Measurements from ENCODE around the gene SYT8.
A peak's percentile ranks its signal among the peaks of the same experiment; 100 is the strongest.

SYT8 gene

GRCh38 chr11:1827095-1827813 is 7.5 kb upstream of the SYT8 start:
- Histone ChIP-seq H3K9me3 (ENCODE audit: control insufficient read depth, insufficient read depth, low read length) (no peaks in the 10 kb centered on the region), H3K27me3 (ENCODE audit: control insufficient read depth, insufficient read depth, low read length) (no peaks in the 10 kb centered on the region), H3K4me3 (ENCODE audit: low read depth, low read length) (no peak overlapping the region), H3K27ac (ENCODE audit: low read depth, low read length) (no peak overlapping the region), H3K9ac (ENCODE audit: low read depth, low read length) (no peak overlapping the region), H3K36me3 (ENCODE audit: control insufficient read depth, insufficient read depth, low read length) (no peaks in the 10 kb centered on the region), H3K4me1 (ENCODE audit: control insufficient read depth, insufficient read depth, low read length) (no peaks in the 10 kb centered on the region)

GRCh38 chr11:1827931-1828330 is 6.9 kb upstream of the SYT8 start:
- H3K9ac ChIP-seq (ENCODE audit: low read depth, low read length) = no peak overlapping the region
- peaks cover 1% of the 10 kb centered on the region; the same call in 1 of the 2 replicates for H3K27me3 ChIP-seq (ENCODE audit: control insufficient read depth, insufficient read depth, low read length)
- no peaks in the 10 kb centered on the region for H3K36me3 ChIP-seq (ENCODE audit: control insufficient read depth, insufficient read depth, low read length)
- no peak overlapping the region for H3K27ac ChIP-seq (ENCODE audit: low read depth, low read length)
- no peak overlapping the region for H3K4me3 ChIP-seq (ENCODE audit: low read depth, low read length)
- no peaks in the 10 kb centered on the region for H3K4me1 ChIP-seq (ENCODE audit: control insufficient read depth, insufficient read depth, low read length)
- H3K9me3 ChIP-seq (ENCODE audit: control insufficient read depth, insufficient read depth, low read length) = no peaks in the 10 kb centered on the region

GRCh38 chr11:1828542-1828941 is 6.2 kb upstream of the SYT8 start:
- Histone ChIP-seq H3K27ac (ENCODE audit: low read depth, low read length) (no peak overlapping the region), H3K4me1 (ENCODE audit: control insufficient read depth, insufficient read depth, low read length) (no peaks in the 10 kb centered on the region), H3K4me3 (ENCODE audit: low read depth, low read length) (no peak overlapping the region), H3K27me3 (ENCODE audit: control insufficient read depth, insufficient read depth, low read length) (peaks cover 7% of the 10 kb centered on the region), H3K9ac (ENCODE audit: low read depth, low read length) (no peak overlapping the region), H3K36me3 (ENCODE audit: control insufficient read depth, insufficient read depth, low read length) (no peaks in the 10 kb centered on the region), H3K9me3 (ENCODE audit: control insufficient read depth, insufficient read depth, low read length) (no peaks in the 10 kb centered on the region)

- Histone ChIP-seq H3K4me1 (ENCODE audit: control insufficient read depth, insufficient read depth, low read length) (no peaks in the 10 kb centered on the region), H3K36me3 (ENCODE audit: control insufficient read depth, insufficient read depth, low read length) (no peaks in the 10 kb centered on the region), H3K9ac (ENCODE audit: low read depth, low read length) (no peak overlapping the region), H3K27me3 (ENCODE audit: control insufficient read depth, insufficient read depth, low read length) (peaks cover 7% of the 10 kb centered on the region), H3K4me3 (ENCODE audit: low read depth, low read length) (no peak overlapping the region), H3K27ac (ENCODE audit: low read depth, low read length) (no peak overlapping the region), H3K9me3 (ENCODE audit: control insufficient read depth, insufficient read depth, low read length) (no peaks in the 10 kb centered on the region)
Observed at GRCh38 chr11:1829039-1829820, 5.6 kb upstream of the SYT8 start.

GRCh38 chr11:1830004-1830321 is 4.8 kb upstream of the SYT8 start:
- no peak overlapping the region for H3K9ac ChIP-seq (ENCODE audit: low read depth, low read length)
- no peaks in the 10 kb centered on the region for H3K36me3 ChIP-seq (ENCODE audit: control insufficient read depth, insufficient read depth, low read length)
- peaks cover 7% of the 10 kb centered on the region for H3K27me3 ChIP-seq (ENCODE audit: control insufficient read depth, insufficient read depth, low read length)
- H3K4me1 ChIP-seq (ENCODE audit: control insufficient read depth, insufficient read depth, low read length) = no peaks in the 10 kb centered on the region
- no peak overlapping the region for H3K27ac ChIP-seq (ENCODE audit: low read depth, low read length)
- no peak overlapping the region for H3K4me3 ChIP-seq (ENCODE audit: low read depth, low read length)
- H3K9me3 ChIP-seq (ENCODE audit: control insufficient read depth, insufficient read depth, low read length) = no peaks in the 10 kb centered on the region

- no peak overlapping the region for H3K9ac ChIP-seq (ENCODE audit: low read depth, low read length)
- peaks cover 7% of the 10 kb centered on the region for H3K27me3 ChIP-seq (ENCODE audit: control insufficient read depth, insufficient read depth, low read length)
- H3K4me1 ChIP-seq (ENCODE audit: control insufficient read depth, insufficient read depth, low read length) = no peaks in the 10 kb centered on the region
- no peaks in the 10 kb centered on the region for H3K36me3 ChIP-seq (ENCODE audit: control insufficient read depth, insufficient read depth, low read length)
- H3K4me3 ChIP-seq (ENCODE audit: low read depth, low read length) = no peak overlapping the region
- no peaks in the 10 kb centered on the region for H3K9me3 ChIP-seq (ENCODE audit: control insufficient read depth, insufficient read depth, low read length)
- no peak overlapping the region for H3K27ac ChIP-seq (ENCODE audit: low read depth, low read length)
Observed at GRCh38 chr11:1830322-1831223, 4.2 kb upstream of the SYT8 start.

- Histone ChIP-seq H3K4me3 (ENCODE audit: low read depth, low read length) (no peak overlapping the region), H3K27ac (ENCODE audit: low read depth, low read length) (no peak overlapping the region), H3K4me1 (ENCODE audit: control insufficient read depth, insufficient read depth, low read length) (no peaks in the 10 kb centered on the region), H3K9me3 (ENCODE audit: control insufficient read depth, insufficient read depth, low read length) (no peaks in the 10 kb centered on the region), H3K27me3 (ENCODE audit: control insufficient read depth, insufficient read depth, low read length) (peaks cover 7% of the 10 kb centered on the region), H3K36me3 (ENCODE audit: control insufficient read depth, insufficient read depth, low read length) (no peaks in the 10 kb centered on the region), H3K9ac (ENCODE audit: low read depth, low read length) (no peak overlapping the region)
Observed at GRCh38 chr11:1831338-1832210, 3.2 kb upstream of the SYT8 start.

GRCh38 chr11:1832211-1832919 is 2.4 kb upstream of the SYT8 start:
- Histone ChIP-seq H3K9me3 (ENCODE audit: control insufficient read depth, insufficient read depth, low read length) (no peaks in the 10 kb centered on the region), H3K27me3 (ENCODE audit: control insufficient read depth, insufficient read depth, low read length) (peaks cover 7% of the 10 kb centered on the region), H3K4me3 (ENCODE audit: low read depth, low read length) (peak overlapping the region; percentile 56; the same call in 1 of the 2 replicates), H3K36me3 (ENCODE audit: control insufficient read depth, insufficient read depth, low read length) (no peaks in the 10 kb centered on the region), H3K4me1 (ENCODE audit: control insufficient read depth, insufficient read depth, low read length) (no peaks in the 10 kb centered on the region), H3K9ac (ENCODE audit: low read depth, low read length) (no peak overlapping the region), H3K27ac (ENCODE audit: low read depth, low read length) (no peak overlapping the region)

- Histone ChIP-seq H3K4me3 (ENCODE audit: low read depth, low read length) (peak overlapping the region; percentile 56; the same call in 1 of the 2 replicates), H3K9me3 (ENCODE audit: control insufficient read depth, insufficient read depth, low read length) (no peaks in the 10 kb centered on the region), H3K36me3 (ENCODE audit: control insufficient read depth, insufficient read depth, low read length) (no peaks in the 10 kb centered on the region), H3K9ac (ENCODE audit: low read depth, low read length) (no peak overlapping the region), H3K27me3 (ENCODE audit: control insufficient read depth, insufficient read depth, low read length) (peaks cover 7% of the 10 kb centered on the region), H3K4me1 (ENCODE audit: control insufficient read depth, insufficient read depth, low read length) (no peaks in the 10 kb centered on the region), H3K27ac (ENCODE audit: low read depth, low read length) (no peak overlapping the region)
Observed at GRCh38 chr11:1832920-1833295, 1.9 kb upstream of the SYT8 start.

All from HUES48 (cell line).